Endothelial cell (in vitro differentiated cells): Measurements from ENCODE around the gene EEF1G. TPM values are rescaled to one million over a fixed set of nuclear protein-coding genes. Genes with fewer than 3 reads are reported as not detected.

Source experiments
- DNase-seq: peaks from one replicate; pipeline ENCODE4 v3.0.0; 2021; ENCODE audit warnings: low spot score
- H3K27ac Mint-ChIP-seq: one replicate; pipeline ENCODE4 v1.8.0; 2021; ENCODE audit warnings: mixed read lengths, inconsistent platforms; ENCODE audit not compliant: unreplicated experiment
- H3K27me3 Mint-ChIP-seq: one replicate; pipeline ENCODE4 v1.8.0; 2021; ENCODE audit warnings: mild to moderate bottlenecking, moderate library complexity, mixed read lengths, inconsistent platforms; ENCODE audit not compliant: unreplicated experiment
- H3K36me3 Mint-ChIP-seq: one replicate; pipeline ENCODE4 v1.8.0; 2021; ENCODE audit warnings: mild to moderate bottlenecking, low read depth, mixed read lengths, inconsistent platforms; ENCODE audit not compliant: unreplicated experiment
- H3K4me1 Mint-ChIP-seq: one replicate; pipeline ENCODE4 v1.8.0; 2021; ENCODE audit warnings: mild to moderate bottlenecking, mixed read lengths, inconsistent platforms; ENCODE audit not compliant: unreplicated experiment
- H3K4me3 Mint-ChIP-seq: one replicate; pipeline ENCODE4 v1.8.0; 2021; ENCODE audit warnings: mild to moderate bottlenecking, mixed read lengths, inconsistent platforms; ENCODE audit not compliant: unreplicated experiment
- H3K9me3 Mint-ChIP-seq: one replicate; pipeline ENCODE4 v1.8.0; 2021; ENCODE audit warnings: mixed read lengths, inconsistent platforms; ENCODE audit not compliant: unreplicated experiment
- total RNA-seq: library from RNA; stranded (reverse); fragmentation: NEBNext Ultra II Directional; extraction: Animal tissue kit (Norgen Biotek cat#: 25700); gene quantifications from one replicate; pipeline ENCODE4 v1.2.1, GENCODE V29; 2021; ENCODE audit not compliant: unreplicated experiment
- TF ChIP-seq, protein P1 (sequence below): fragments of 200-600 bp; sonication (generic); IDR thresholded peaks from one replicate; pipeline ENCODE4 v1.5.0; 2021; ENCODE audit warnings: antibody characterized with exemption; ENCODE audit not compliant: unreplicated experiment

Gene EEF1G
- total RNA-seq, 1 donor from 2014 or later = 1,951 TPM

DNA sequence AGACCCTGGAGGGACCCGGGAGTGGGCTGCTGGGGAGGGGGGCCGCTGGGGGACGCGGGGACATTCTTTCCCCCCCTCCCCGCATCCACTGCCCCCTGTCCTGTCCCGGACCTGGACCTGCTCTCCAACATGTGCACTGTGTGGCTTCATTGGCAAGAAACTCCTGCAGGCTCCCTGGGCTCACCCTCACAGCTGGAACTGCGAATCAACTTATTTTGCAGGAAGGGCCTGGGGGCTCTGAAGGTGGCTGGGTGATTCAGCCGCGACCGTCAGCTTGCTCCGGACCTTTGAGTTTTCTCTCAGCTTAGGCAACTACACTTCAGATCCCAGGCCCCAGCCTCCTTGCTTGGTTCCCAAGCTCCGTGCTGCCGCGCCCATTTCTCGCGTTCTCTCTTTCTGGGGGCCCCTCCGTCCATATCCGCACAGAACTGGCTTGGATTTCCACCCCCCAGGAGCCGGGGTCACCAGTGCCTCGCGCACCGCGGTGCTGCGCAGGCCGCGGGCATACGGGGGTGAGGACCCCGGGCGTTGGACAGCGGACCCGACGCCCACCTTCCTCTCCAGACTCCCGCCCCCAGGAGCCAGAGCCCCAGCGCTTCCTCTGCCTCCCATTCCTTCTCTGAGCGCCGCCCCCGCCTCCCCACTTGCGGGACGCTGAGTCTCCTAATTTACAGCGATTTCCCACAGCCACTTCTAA is 26.6 kb downstream of the EEF1G start:
- TF ChIP-seq, protein P1, sequence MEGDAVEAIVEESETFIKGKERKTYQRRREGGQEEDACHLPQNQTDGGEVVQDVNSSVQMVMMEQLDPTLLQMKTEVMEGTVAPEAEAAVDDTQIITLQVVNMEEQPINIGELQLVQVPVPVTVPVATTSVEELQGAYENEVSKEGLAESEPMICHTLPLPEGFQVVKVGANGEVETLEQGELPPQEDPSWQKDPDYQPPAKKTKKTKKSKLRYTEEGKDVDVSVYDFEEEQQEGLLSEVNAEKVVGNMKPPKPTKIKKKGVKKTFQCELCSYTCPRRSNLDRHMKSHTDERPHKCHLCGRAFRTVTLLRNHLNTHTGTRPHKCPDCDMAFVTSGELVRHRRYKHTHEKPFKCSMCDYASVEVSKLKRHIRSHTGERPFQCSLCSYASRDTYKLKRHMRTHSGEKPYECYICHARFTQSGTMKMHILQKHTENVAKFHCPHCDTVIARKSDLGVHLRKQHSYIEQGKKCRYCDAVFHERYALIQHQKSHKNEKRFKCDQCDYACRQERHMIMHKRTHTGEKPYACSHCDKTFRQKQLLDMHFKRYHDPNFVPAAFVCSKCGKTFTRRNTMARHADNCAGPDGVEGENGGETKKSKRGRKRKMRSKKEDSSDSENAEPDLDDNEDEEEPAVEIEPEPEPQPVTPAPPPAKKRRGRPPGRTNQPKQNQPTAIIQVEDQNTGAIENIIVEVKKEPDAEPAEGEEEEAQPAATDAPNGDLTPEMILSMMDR = no peak
- Mint-ChIP-seq H3K4me1 (peaks cover 17% of the 10 kb centered on the region), H3K27ac (peak overlapping the region; percentile 36), H3K4me3 (peak overlapping the region; percentile 85), H3K27me3 (peaks cover 35% of the 10 kb centered on the region), H3K36me3 (peaks cover 3% of the 10 kb centered on the region), H3K9me3 (no peaks in the 10 kb centered on the region)
- no peak for DNase-seq

DNA sequence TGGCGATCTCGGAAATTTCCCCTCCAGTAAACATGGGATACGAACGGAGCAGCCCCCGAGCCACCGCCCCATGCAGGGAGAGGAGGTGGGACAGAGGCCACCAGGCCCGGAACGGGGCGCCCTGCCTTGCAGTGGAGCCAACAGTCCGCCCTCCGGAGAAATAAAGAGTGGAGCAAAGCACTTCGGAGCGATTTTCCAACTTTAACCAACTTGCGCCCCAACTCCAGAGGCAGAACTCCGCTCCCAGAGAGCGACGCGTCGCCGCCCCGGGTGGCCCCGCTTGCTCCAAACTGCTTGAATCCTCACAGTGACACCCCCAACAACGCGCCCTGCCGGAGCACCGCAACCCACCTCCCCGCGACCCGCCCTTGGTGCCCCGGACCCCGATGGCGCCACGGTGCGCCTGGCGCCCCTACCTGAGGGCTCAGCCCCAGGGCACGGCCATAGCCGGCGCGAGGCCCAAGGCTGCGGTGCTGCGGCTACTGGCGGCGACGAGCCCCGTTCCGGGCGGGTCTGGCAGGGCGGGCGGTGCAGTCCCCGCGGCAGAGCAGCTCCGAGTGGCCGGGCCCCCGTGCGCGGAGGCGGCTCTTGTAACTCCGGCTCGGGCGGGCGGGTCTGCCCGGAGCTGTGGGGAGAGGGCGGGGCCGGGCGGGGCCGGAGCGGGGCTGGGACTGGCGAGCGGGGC is 27.3 kb downstream of the EEF1G start, which contains the start of gene AHNAK:
TSS of gene AHNAK (minus strand) at position 563 of the 685 bp plus-strand sequence. CDS start 10,708 bp downstream, outside the sequence.
- DNase-seq = peak; percentile 59
- peaks cover 23% of the 10 kb centered on the region for H3K4me1 Mint-ChIP-seq
- peak within 1 kb of the TSS; percentile 96 for H3K4me3 Mint-ChIP-seq
- peak within 1 kb of the TSS; percentile 36 for H3K27ac Mint-ChIP-seq
- TF ChIP-seq, protein P1 = no peak
- peaks cover 42% of the 10 kb centered on the region for H3K27me3 Mint-ChIP-seq
- H3K36me3 Mint-ChIP-seq = peaks cover 7% of the 10 kb centered on the region
- no peaks in the 10 kb centered on the region for H3K9me3 Mint-ChIP-seq

DNA sequence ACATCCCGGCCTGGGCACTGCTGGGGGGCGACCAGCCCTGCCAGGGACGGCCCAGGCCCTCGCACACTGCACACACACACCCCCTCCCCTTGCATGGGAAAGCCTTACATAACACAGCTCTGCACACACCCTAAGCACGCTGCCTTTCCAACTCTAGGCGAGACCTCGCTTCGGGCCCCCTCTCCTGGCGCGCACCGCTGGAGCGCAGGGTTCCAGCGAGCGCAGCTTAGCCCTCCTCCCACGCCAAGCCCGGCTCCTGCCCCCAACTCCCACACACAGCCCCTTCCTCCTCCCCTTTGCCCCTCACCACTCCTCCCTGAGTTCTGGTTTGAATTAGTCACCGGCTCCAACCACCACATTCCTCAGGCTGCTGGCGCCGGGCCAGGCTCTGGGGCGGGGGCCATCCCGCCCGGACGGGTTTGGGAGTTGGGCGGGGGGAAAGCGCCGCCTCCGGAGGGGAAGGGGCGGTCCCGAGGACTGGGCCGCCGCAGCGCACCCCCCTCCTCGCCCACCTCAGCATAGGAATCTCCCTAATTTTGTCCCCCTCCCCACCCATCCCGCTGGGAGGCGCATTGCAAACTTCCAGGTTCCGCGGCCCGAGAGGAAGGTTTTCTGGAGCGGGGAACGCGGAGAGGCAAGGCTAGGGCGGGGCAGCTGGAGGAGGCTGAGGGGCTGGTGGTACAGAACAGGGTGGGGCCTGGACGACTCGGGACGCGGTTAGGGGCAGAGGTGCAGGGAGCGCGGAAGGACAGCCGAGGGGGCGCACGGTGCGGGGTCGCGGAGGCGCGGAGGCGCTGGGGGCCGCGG is 28.1 kb downstream of the EEF1G start:
- peaks cover 7% of the 10 kb centered on the region for H3K36me3 Mint-ChIP-seq
- peaks cover 44% of the 10 kb centered on the region for H3K27me3 Mint-ChIP-seq
- DNase-seq = peak; percentile 64
- TF ChIP-seq, protein P1 = no peak
- H3K4me3 Mint-ChIP-seq = peak overlapping the region; percentile 96
- no peaks in the 10 kb centered on the region for H3K9me3 Mint-ChIP-seq
- H3K27ac Mint-ChIP-seq = no peak overlapping the region
- peaks cover 31% of the 10 kb centered on the region for H3K4me1 Mint-ChIP-seq

DNA sequence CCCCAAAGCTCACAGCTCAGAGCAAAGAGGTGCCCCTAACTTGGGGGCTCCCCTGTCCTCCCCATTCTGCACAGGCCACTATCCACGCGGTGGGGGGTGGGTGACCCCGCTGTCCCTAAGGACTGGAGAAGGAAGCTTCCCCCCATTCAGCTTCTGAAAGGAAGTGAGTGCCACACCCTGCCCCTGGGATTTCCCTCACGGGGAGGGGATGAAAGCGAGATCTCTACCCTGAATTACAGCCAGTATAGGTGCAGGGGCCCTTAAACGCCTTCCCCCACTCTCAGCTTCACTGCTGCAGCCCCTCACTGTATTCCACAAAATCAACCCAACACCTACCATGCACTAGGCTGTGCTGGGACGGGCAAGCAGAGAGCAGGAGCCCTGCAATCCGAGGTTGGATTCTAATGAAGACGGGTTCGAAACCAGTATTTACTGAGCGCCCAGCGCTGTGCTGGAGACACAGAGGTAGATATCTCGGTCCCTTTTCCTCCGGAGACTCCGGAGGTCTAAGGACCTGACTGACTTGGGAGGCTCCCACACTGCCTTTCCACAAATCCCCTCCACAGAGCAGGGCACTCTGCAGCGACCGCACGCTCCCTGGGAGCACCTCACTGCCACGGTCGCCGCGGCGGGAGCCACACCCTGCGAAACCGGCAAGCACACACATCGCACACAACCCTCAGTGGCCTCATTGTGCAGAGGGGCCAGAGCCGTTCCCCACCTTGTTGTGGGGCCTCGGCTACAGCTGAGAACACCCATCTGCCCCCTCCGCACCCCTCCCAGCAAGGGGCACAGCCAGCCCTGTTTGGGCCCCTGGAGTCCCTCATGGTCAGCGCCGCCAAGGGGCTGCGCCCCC is 28.9 kb downstream of the EEF1G start:
- H3K9me3 Mint-ChIP-seq = no peaks in the 10 kb centered on the region
- peaks cover 31% of the 10 kb centered on the region for H3K4me1 Mint-ChIP-seq
- peaks cover 7% of the 10 kb centered on the region for H3K36me3 Mint-ChIP-seq
- peak overlapping the region; percentile 96 for H3K4me3 Mint-ChIP-seq
- no peak for DNase-seq
- no peak overlapping the region for H3K27ac Mint-ChIP-seq
- TF ChIP-seq, protein P1 = no peak
- peaks cover 44% of the 10 kb centered on the region for H3K27me3 Mint-ChIP-seq
